CD4-positive, alpha-beta T cell (primary cell): Measurements from ENCODE around the gene LTB4R2. TPM values are rescaled to one million over a fixed set of nuclear protein-coding genes. Genes with fewer than 3 reads are reported as not detected.

ENCODE experiments used
- ATAC-seq: fragments of 200-7000 bp; cut with Tn5 transposase; one replicate; pipeline ENCODE4 v1.10.0; 2022; ENCODE audit warnings: mild to moderate bottlenecking; ENCODE audit not compliant: poor library complexity
- CTCF ChIA-PET: fragments of 350-600 bp; sonication (Branson Sonifier 250); formaldehyde crosslinking; loops from one replicate; lab custom pipeline; 2021; ENCODE audit warnings: antibody characterized with exemption, inconsistent platforms; lab: Charles Lee
- POLR2A ChIA-PET: fragments of 350-600 bp; sonication (Branson Sonifier 250); formaldehyde crosslinking; loops from one replicate; lab custom pipeline; 2021; ENCODE audit warnings: antibody characterized with exemption, inconsistent platforms; lab: Charles Lee
- DNase-seq, 14 experiments: peaks; one replicate each; pipeline ENCODE4 v3.0.0-alpha.2; 2013 to 2020; ENCODE audit warnings: mixed read lengths in 2 of 14
- H3K27ac ChIP-seq, 2 donors: one replicate each; pipeline versions ENCODE4 v1.5.1 to v1.7.0; 2013; ENCODE audit warnings: low read length in 2 of 2, low read depth in 1 of 2, mild to moderate bottlenecking in 1 of 2
- H3K27me3 ChIP-seq, 2 experiments: 1 replicate in 1 of 2; 2 replicates in 1 of 2; pipeline versions ENCODE4 v1.6.1 to v1.7.0; 2013; ENCODE audit warnings: low read length in 2 of 2, control low read depth in 1 of 2, mild to moderate bottlenecking in 1 of 2, moderate library complexity in 1 of 2; ENCODE audit not compliant: insufficient read depth in 2 of 2, control insufficient read depth in 1 of 2
- H3K36me3 ChIP-seq: one replicate; pipeline ENCODE4 v1.6.1; 2013; ENCODE audit warnings: low read length, control low read depth; ENCODE audit not compliant: insufficient read depth
- H3K4me1 ChIP-seq: one replicate; pipeline ENCODE4 v1.6.1; 2013; ENCODE audit warnings: low read length, control low read depth; ENCODE audit not compliant: insufficient read depth
- H3K4me3 ChIP-seq: one replicate; pipeline ENCODE4 v1.5.1; 2013; ENCODE audit warnings: mild to moderate bottlenecking, low read length, moderate library complexity
- H3K9me3 ChIP-seq, 2 experiments: 1 replicate in 1 of 2; 2 replicates in 1 of 2; pipeline versions ENCODE4 v1.6.1 to v1.7.0; 2013; ENCODE audit warnings: low read length in 2 of 2, mild to moderate bottlenecking in 2 of 2, control low read depth in 1 of 2, moderate library complexity in 1 of 2; ENCODE audit not compliant: control insufficient read depth in 1 of 2, insufficient read depth in 1 of 2
- H3K27ac Mint-ChIP-seq: one replicate; pipeline ENCODE4 v1.8.0; 2020; ENCODE audit warnings: mixed read lengths
- H3K27me3 Mint-ChIP-seq: one replicate; pipeline ENCODE4 v1.8.0; 2021; ENCODE audit warnings: mixed read lengths
- H3K36me3 Mint-ChIP-seq: one replicate; pipeline ENCODE4 v1.8.0; 2021; ENCODE audit warnings: low read depth, mixed read lengths
- H3K4me1 Mint-ChIP-seq: one replicate; pipeline ENCODE4 v1.8.0; 2021; ENCODE audit warnings: low read depth, mixed read lengths
- H3K4me3 Mint-ChIP-seq: one replicate; pipeline ENCODE4 v1.8.0; 2020; ENCODE audit warnings: mild to moderate bottlenecking, mixed read lengths
- H3K9me3 Mint-ChIP-seq: one replicate; pipeline ENCODE4 v1.8.0; 2020; ENCODE audit warnings: mixed read lengths
- CTCF ChIP-seq: fragments of 200-600 bp; IDR thresholded peaks from one replicate; pipeline ENCODE4 v1.8.0; 2022; ENCODE audit warnings: antibody characterized with exemption, mild to moderate bottlenecking
- intact Hi-C, 2 experiments: fragments of 100-400 bp; cut with DNase I in 1 of 2; cut with micrococcal nuclease in 1 of 2; formaldehyde crosslinking; loops; one replicate each; pipeline versions ENCODE4 v1.15.1 to v1.9.0; 2023 to 2025; cut with DNase I, micrococcal nuclease
- total RNA-seq, 174 experiments: library from RNA in 2 of 174; stranded (reverse) in 2 of 174; gene quantifications; one replicate each; pipeline ENCODE4 v1.2.3 and lab custom pipeline; 2021 to 2026

Gene LTB4R2
- total RNA-seq, 2 experiments from 2014 or later: 16.4 to 18.2 TPM

GRCh38 chr14:24310646-24311604, 985 bp downstream of the LTB4R2 start, which contains the start of gene LTB4R:
TSS of gene LTB4R (plus strand) at chr14:24311502. CDS start at chr14:24315652, 4,150 bp downstream.
- Mint-ChIP-seq H3K36me3 (peaks cover 28% of the 10 kb centered on the region), H3K4me1 (peaks cover 80% of the 10 kb centered on the region), H3K4me3 (peak within 1 kb of the TSS; percentile 88), H3K27ac (peak within 1 kb of the TSS; percentile 76), H3K27me3 (no peaks in the 10 kb centered on the region), H3K9me3 (no peaks in the 10 kb centered on the region)
- ATAC-seq (peak; percentile 81), DNase-seq (peak; percentile 47 to 91 (median 61))
- intact Hi-C loops: loop anchor here (2.0 to 5.0 kb wide), 3 partner anchors 20 to 39 kb away; partner anchors contain the start of gene RABGGTA (in 1 of the 2)
- TF ChIP-seq CTCF: peak; percentile 45
- peak within 1 kb of the TSS; percentile 65 for H3K4me3 ChIP-seq
- no peaks in the 10 kb centered on the region for H3K27me3 ChIP-seq
- H3K27ac ChIP-seq: peak within 1 kb of the TSS; percentile 59 to 73
- ChIA-PET POLR2A (interaction anchor here (0.6 to 5.5 kb wide), 17 partner anchors 8 to 205 kb away, joined by 3 to 52 read pairs (median 5); partner anchors contain the start of genes ADCY4, CBLN3, CHMP4A and DCAF11), CTCF (interaction anchor here (1.1 to 4.9 kb wide), 12 partner anchors 11 to 122 kb away, joined by 3 to 67 read pairs (median 5); partner anchors contain the start of genes DHRS1, KHNYN, MDP1 and NOP9)
- peaks cover 80% of the 10 kb centered on the region for H3K4me1 ChIP-seq
- no peaks in the 10 kb centered on the region for H3K9me3 ChIP-seq
- peaks cover 29% of the 10 kb centered on the region for H3K36me3 ChIP-seq

- POLR2A ChIA-PET: interaction anchor here (0.6 to 5.5 kb wide), 11 partner anchors 10 to 130 kb away, joined by 3 to 52 read pairs (median 10); partner anchors contain the start of genes ADCY4, CBLN3, CHMP4A and DHRS1
- no peaks in the 10 kb centered on the region for H3K9me3 Mint-ChIP-seq
- H3K27ac Mint-ChIP-seq: peak overlapping the region; percentile 76
- H3K27me3 Mint-ChIP-seq: no peaks in the 10 kb centered on the region
- peaks cover 87% of the 10 kb centered on the region for H3K4me1 ChIP-seq
- no peaks in the 10 kb centered on the region for H3K9me3 ChIP-seq
- DNase-seq: peak in 3 of 14 experiments; percentile 42 to 67 (median 64)
- H3K27me3 ChIP-seq: no peaks in the 10 kb centered on the region
- peak; percentile 19 for ATAC-seq
- intact Hi-C loops: loop anchor here (2.0 to 5.0 kb wide), 3 partner anchors 19 to 40 kb away; partner anchors contain the start of gene RABGGTA (in 1 of the 2)
- CTCF ChIA-PET: interaction anchor here (0.6 to 4.9 kb wide), 9 partner anchors 12 to 137 kb away, joined by 3 to 67 read pairs (median 5); partner anchors contain the start of genes DHRS1, KHNYN, MDP1 and NOP9
- H3K4me3 Mint-ChIP-seq: peak overlapping the region; percentile 88
- H3K36me3 Mint-ChIP-seq: peaks cover 17% of the 10 kb centered on the region
- peaks cover 81% of the 10 kb centered on the region for H3K4me1 Mint-ChIP-seq
- peaks cover 18% of the 10 kb centered on the region for H3K36me3 ChIP-seq
- no peak for TF ChIP-seq CTCF
- H3K27ac ChIP-seq: peak overlapping the region; percentile 59 to 73
- peak overlapping the region; percentile 65 for H3K4me3 ChIP-seq
Observed at GRCh38 chr14:24311837-24312615, 2.1 kb downstream of the LTB4R2 start.
